Measurements from ENCODE around the gene RHBDF2.

DNA sequence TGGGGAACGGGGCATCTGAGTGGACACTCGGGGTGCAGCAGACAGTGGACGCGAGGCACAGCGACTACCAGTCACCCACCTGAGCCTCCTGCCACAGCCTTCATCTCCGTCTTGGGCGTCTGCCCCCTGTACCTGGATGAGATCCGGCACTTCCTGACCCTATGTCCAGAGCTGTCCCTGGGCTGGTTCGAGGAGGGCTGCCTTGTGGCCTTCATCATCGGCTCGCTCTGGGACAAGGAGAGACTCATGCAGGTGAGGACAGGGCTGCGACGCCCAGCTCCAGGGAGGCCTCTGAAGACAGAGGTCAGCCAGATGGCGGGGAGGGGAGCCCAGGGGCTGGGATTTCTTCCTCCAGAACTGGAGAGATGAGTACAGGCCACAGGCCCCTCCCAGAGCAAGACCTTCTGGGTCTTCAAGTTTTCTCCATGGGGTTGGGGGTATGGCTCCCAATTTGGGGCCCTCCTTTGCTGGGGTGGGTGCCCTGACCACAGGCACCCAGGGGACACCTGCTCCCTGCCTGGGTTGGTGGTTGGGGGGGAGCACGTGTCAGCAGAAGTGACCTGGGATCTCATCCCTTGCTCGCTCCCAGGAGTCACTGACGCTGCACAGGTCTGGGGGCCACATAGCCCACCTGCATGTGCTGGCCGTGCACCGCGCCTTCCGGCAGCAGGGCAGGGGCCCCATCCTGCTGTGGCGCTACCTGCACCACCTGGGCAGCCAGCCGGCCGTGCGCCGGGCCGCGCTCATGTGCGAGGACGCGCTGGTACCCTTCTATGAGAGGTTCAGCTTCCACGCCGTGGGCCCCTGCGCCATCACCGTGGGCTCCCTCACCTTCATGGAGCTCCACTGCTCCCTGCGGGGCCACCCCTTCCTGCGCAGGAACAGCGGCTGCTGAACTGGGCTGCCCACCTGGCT lies 31.9 kb downstream of the RHBDF2 start:
- no peak for TF ChIP-seq EZH2 (optimal IDR thresholded peaks at IDR 0.05; ENCODE audit: low read depth, low read length)
- TF ChIP-seq, protein P1, sequence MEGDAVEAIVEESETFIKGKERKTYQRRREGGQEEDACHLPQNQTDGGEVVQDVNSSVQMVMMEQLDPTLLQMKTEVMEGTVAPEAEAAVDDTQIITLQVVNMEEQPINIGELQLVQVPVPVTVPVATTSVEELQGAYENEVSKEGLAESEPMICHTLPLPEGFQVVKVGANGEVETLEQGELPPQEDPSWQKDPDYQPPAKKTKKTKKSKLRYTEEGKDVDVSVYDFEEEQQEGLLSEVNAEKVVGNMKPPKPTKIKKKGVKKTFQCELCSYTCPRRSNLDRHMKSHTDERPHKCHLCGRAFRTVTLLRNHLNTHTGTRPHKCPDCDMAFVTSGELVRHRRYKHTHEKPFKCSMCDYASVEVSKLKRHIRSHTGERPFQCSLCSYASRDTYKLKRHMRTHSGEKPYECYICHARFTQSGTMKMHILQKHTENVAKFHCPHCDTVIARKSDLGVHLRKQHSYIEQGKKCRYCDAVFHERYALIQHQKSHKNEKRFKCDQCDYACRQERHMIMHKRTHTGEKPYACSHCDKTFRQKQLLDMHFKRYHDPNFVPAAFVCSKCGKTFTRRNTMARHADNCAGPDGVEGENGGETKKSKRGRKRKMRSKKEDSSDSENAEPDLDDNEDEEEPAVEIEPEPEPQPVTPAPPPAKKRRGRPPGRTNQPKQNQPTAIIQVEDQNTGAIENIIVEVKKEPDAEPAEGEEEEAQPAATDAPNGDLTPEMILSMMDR (IDR thresholded peaks at IDR 0.05; ENCODE audit: low read length): no peak
- TF ChIP-seq EZH2phosphoT487 (IDR thresholded peaks at IDR 0.05; ENCODE audit: low read length): no peak

All from MM.1S (cell line).